Liver (tissue), 3 donors: ENCODE measurements around the gene PFKP.

ENCODE experiments used
- ATF3 ChIP-seq: IDR thresholded peaks from 2 replicates; pipeline ENCODE4 v1.6.1; 2016; ENCODE audit warnings: antibody characterized with exemption
- CTCF ChIP-seq: fragments of 150-350 bp; IDR thresholded peaks from 2 replicates; pipeline ENCODE4 v1.5.1; 2017; ENCODE audit warnings: improper control_type of control experiment, low read depth, low read length; ENCODE audit not compliant: missing input control
- EGR1 ChIP-seq, 2 donors: IDR thresholded peaks; 2 replicates each; pipeline ENCODE4 v1.6.1; 2016 to 2018; ENCODE audit warnings: antibody characterized with exemption in 2 of 2, low read depth in 2 of 2
- FOXA1 ChIP-seq: IDR thresholded peaks from 2 replicates; pipeline ENCODE4 v1.6.1; 2016; ENCODE audit warnings: antibody characterized with exemption
- FOXA2 ChIP-seq: IDR thresholded peaks from 2 replicates; pipeline ENCODE4 v1.6.1; 2016; ENCODE audit warnings: antibody characterized with exemption
- GABPA ChIP-seq, 2 donors: IDR thresholded peaks in 1 of 2; conservative IDR thresholded peaks in 1 of 2; 2 replicates each; pipeline ENCODE4 v1.6.1; 2016; ENCODE audit warnings: antibody characterized with exemption in 2 of 2, mild to moderate bottlenecking in 1 of 2, moderate library complexity in 1 of 2
- MAX ChIP-seq: IDR thresholded peaks from 2 replicates; pipeline ENCODE4 v1.6.1; 2016; ENCODE audit warnings: antibody characterized with exemption
- RAD21 ChIP-seq, 2 donors: IDR thresholded peaks; 2 replicates each; pipeline ENCODE4 v1.6.1; 2016; ENCODE audit warnings: antibody characterized with exemption in 2 of 2, mild to moderate bottlenecking in 2 of 2
- donor health status: healthy.
- donor health status: healthy.

GRCh38 chr10:3150366-3150765, 83.0 kb downstream of the PFKP start:
- TF ChIP-seq CTCF (no peak), MAX (no peak), EGR1 (IDR thresholded peaks at IDR 0.05; ENCODE audit: low read depth in 2 of 2) (no peak), RAD21 (IDR thresholded peaks at IDR 0.05) (no peak), FOXA2 (no peak), ATF3 (no peak), GABPA (IDR thresholded peaks at IDR 0.05 in 1 of 2, conservative IDR thresholded peaks at IDR 0.05 in 1 of 2) (no peak), FOXA1 (no peak)
